Activated CD4-positive, CD25-positive, alpha-beta regulatory T cell treated with anti-CD3 and anti-CD28 coated beads, Interleukin-2, amount 50 U/mL, for 16 hours (primary cell): ENCODE measurements around the gene ISCU.
"Not testable (repeated sequence)": the region's sequence is repeated elsewhere in the genome, so short reads cannot be mapped to it uniquely, and the experiment has no call there.

Experiments used
- DNase-seq: peaks from one replicate; pipeline ENCODE4 v3.0.0-alpha.2; 2020; ENCODE audit warnings: low read depth, low spot score

The ISCU gene

DNA sequence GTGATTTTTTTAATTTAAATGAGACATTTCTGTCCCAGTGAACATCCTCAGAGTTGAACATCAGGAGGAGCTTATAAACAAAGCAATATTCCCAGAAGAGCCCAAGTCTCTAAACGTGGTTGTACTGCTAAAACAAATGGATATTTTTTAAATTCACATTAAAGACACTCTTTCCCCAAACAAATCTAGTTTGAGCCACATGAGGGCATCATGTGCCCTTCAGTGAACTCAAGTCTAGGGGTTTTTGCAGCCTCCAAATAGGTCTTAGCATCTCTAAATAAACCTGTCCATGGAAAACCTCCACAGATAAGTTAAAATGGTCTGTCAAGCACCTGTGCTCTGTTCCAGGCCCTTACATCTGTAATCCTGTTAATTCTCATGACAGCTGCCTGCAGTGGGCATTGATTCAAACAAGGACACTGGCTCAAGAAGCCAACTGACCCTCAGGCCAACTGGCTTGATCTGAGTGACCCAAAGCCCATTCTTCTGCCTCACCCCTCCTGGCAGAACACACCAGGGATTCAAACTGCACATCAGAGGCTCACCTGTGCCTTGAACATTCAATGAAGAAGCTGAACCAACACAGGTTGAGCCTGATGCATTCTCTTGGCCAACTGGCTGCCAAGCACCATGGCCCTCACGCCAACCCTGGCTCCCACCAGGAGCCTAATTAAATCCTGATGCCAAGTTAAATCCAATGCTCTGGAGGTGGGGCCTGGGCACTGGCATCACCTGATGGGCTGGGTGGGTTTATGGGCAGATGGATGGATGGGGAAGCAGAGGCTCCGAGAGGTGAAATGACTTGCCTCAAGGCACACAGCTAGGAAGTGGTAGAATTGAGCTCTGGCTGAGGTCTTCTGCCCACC is 8.6 kb downstream of the ISCU start:
- DNase-seq: no peak

DNA sequence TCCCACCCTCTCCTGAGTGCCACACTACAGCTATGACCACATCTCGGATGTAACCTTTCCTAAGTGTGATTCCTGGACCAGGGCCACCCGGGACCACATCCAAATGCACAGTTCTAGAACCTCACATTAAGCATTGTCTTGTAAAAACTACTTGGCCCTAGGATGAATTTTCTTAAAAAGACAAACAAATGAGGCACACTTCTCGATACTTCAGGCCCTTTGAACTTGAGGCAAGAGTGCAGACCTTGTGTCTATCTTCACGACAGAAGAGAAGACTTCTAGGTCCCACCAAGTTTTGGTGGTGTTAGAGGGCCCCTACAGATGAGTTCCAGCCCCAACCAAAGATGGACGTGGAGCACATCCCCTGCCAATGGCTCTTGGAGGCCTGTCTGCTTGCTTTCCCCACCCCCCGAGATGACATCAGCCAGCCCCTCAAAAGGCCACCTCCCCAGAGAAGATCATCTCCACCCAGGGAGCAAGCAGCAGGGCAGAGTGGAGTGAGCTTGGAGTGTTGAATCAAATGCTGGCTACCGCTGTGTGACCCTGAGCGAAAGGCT is 9.3 kb downstream of the ISCU start:
- no peak for DNase-seq

- DNase-seq: no peak
Observed at GRCh38 chr12:108572166-108572790, 9.9 kb downstream of the ISCU start.

GRCh38 chr12:108573317-108573716 is 10.9 kb downstream of the ISCU start:
- no peak for DNase-seq

DNA sequence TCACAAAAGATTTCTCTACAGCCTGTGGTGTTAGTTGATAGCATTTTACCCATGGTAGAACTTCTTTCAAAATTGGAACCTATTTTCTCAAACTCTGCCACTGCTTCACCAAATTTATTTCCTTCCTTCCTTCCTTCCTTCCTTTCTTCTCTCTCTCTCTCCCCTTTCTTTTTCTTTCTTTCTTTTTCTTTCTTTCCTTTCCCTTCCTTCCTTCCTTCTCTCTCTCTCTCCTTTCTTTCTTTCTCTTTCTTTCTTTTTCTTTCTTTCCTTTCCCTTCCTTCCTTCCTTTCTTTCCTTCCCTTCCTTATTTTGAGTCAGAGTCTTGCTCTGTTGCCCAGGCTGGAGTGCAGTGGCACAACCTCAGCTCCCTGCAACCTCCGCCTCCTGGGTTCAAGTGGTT is 11.9 kb downstream of the ISCU start:
- DNase-seq: not testable (repeated sequence)

GRCh38 chr12:108575199-108575912 is 13.0 kb downstream of the ISCU start:
- DNase-seq: no peak

GRCh38 chr12:108576660-108577234 is 14.4 kb downstream of the ISCU start:
- no peak for DNase-seq

GRCh38 chr12:108577458-108577857 is 15.1 kb downstream of the ISCU start:
- DNase-seq: no peak

DNA sequence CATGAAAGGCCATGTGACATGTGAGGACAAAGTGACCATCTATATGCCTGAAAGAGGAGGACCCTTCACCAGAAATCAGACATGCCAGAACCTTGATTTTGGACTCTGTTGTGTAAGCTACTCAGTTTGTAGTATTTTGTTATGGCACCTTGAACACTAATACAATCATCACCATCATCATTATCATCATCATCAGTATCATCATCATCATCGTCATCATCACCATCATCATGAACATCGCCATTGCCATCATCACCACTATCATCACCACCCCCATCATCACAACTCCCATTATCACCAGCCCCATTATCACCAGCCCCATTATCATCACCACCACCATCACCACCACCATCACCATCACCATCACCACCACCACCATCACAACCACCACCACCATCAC is 15.9 kb downstream of the ISCU start:
- no peak for DNase-seq

- no peak for DNase-seq
Observed at GRCh38 chr12:108578813-108579212, 16.4 kb downstream of the ISCU start.

- no peak for DNase-seq
Observed at GRCh38 chr12:108580531-108580930, 18.1 kb downstream of the ISCU start.

- no peak for DNase-seq
Observed at GRCh38 chr12:108581311-108582227, 19.2 kb downstream of the ISCU start.

GRCh38 chr12:108582509-108582908 is 20.1 kb downstream of the ISCU start:
- no peak for DNase-seq

DNA sequence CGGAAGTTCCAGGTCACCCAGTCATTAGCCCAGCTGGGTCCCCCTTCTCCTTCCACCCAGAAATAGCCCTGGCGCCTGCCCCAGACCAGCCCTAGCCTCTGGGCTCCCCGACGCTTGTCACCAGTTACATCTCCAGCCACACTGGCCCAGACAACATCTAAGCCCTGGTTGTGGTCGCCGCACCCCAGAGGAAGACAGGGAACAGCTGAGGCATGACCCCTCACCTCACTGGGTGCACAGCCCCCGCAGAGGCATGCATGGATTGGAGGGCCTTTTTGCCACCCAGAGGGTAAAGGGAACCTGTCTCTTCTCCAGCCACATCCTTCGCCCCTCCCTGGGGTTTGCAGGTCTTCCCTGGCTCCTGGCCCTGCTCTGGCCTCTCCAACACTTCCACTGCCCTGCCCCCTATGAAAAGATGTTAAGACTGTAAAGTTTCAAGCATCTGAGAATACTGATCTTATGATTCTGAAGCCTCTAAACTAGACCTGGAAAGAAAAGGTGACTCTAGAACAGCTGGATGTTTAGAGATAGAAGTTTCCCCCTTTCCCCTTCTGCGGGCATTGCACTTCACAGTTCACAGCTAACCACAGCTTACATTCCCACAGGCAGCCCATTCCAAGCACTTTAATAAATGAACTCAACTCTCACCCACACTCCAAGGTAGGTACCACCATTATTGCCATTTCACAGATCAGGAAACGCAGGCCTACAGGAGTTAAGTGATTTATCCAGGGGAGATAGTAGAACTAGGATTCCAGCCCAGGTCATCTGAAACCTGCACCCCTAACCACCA is 20.8 kb downstream of the ISCU start:
- no peak for DNase-seq

GRCh38 chr12:108583991-108584390 is 21.6 kb downstream of the ISCU start:
- no peak for DNase-seq

- no peak for DNase-seq
Observed at GRCh38 chr12:108584456-108585065, 22.2 kb downstream of the ISCU start.

GRCh38 chr12:108585864-108586263 is 23.5 kb downstream of the ISCU start:
- no peak for DNase-seq

- DNase-seq: no peak
Observed at GRCh38 chr12:108586306-108586705, 23.9 kb downstream of the ISCU start.

DNA sequence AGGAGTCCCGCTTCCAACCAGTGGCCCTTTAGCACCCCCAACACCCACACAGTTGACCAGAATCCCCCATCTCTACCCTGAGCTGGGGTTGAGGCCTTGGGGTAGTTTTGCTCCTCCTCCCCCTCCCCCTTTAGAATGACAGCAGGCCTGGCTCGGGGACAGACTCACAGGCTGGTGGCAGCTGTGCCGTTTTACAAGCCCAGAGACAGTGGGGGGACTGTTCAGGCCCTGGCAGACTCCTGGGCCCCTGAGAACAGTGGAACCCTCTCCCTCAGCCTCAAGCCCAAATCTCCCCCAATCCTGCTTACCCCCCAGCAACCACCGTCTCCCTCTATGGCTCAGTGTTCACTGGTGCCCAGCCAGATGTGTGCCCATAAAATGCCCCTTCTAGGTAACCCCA is 25.4 kb downstream of the ISCU start:
- DNase-seq: no peak
